HepG2 (cell line): ENCODE results near the gene TSC22D1. TPM values are rescaled to one million over a fixed set of nuclear protein-coding genes. Genes with fewer than 3 reads are reported as not detected.

Experiments used
- FOXA3 ChIP-seq: IDR thresholded peaks from 2 replicates; pipeline ENCODE4 v1.6.1; 2016; ENCODE audit warnings: missing genetic modification reagents, missing compliant biosample characterization
- GMEB1 ChIP-seq: sonication (generic); formaldehyde crosslinking; IDR thresholded peaks from 2 replicates; pipeline ENCODE4 v1.5.1; 2020; ENCODE audit warnings: missing genetic modification reagents, mild to moderate bottlenecking, borderline replicate concordance
- MIXL1 ChIP-seq: IDR thresholded peaks from 2 replicates; pipeline ENCODE4 v1.6.1; 2016
- MXD4 ChIP-seq: IDR thresholded peaks from 2 replicates; pipeline ENCODE4 v1.6.1; 2016; ENCODE audit warnings: mild to moderate bottlenecking, missing biosample characterization, missing genetic modification reagents
- PATZ1 ChIP-seq: sonication (generic); formaldehyde crosslinking; IDR thresholded peaks from 2 replicates; pipeline ENCODE4 v1.4.0; 2020; ENCODE audit warnings: missing genetic modification reagents
- RFX5 ChIP-seq: IDR thresholded peaks from 2 replicates; pipeline ENCODE4 v1.6.1; 2011; ENCODE audit warnings: low read depth, low read length, improper control_type of control experiment
- ZBTB10 ChIP-seq: sonication (generic); formaldehyde crosslinking; IDR thresholded peaks from 2 replicates; pipeline ENCODE4 v1.4.0; 2020; ENCODE audit warnings: missing genetic modification reagents, borderline replicate concordance
- ZBTB42 ChIP-seq: sonication (generic); formaldehyde crosslinking; IDR thresholded peaks from 2 replicates; pipeline ENCODE4 v1.5.0; 2020; ENCODE audit warnings: mild to moderate bottlenecking, missing genetic modification reagents
- ZBTB46 ChIP-seq: sonication (generic); formaldehyde crosslinking; IDR thresholded peaks from 2 replicates; pipeline ENCODE4 v1.4.0; 2020; ENCODE audit warnings: mild to moderate bottlenecking, missing genetic modification reagents, borderline replicate concordance
- ZNF224 ChIP-seq: sonication (generic); formaldehyde crosslinking; IDR thresholded peaks from 2 replicates; pipeline ENCODE4 v1.5.0; 2020; ENCODE audit warnings: mild to moderate bottlenecking, missing genetic modification reagents
- ZNF431 ChIP-seq: sonication (generic); formaldehyde crosslinking; IDR thresholded peaks from 2 replicates; pipeline ENCODE4 v1.9.0; 2022; ENCODE audit warnings: missing genetic modification reagents, low read depth, mild to moderate bottlenecking, borderline replicate concordance
- ZNF558 ChIP-seq: sonication (generic); formaldehyde crosslinking; IDR thresholded peaks from 2 replicates; pipeline ENCODE4 v1.9.0; 2022; ENCODE audit warnings: mild to moderate bottlenecking, missing genetic modification reagents, borderline replicate concordance
- ZNF564 ChIP-seq: sonication (generic); formaldehyde crosslinking; IDR thresholded peaks from 2 replicates; pipeline ENCODE4 v1.8.1; 2023; ENCODE audit warnings: mild to moderate bottlenecking, missing genetic modification reagents
- ZNF768 ChIP-seq: sonication (generic); formaldehyde crosslinking; IDR thresholded peaks from 2 replicates; pipeline ENCODE4 v1.4.0; 2020; ENCODE audit warnings: missing genetic modification reagents
- polyA plus RNA-seq, 8 experiments: library from polyadenylated mRNA; depleted of rRNA in 3 of 8; stranded (reverse) in 7 of 8; unstranded in 1 of 8; fragments of >200 nt; fragmentation: Illumina TruSeq in 4 of 8; extraction: Trizol in 4 of 8; gene quantifications; 2 replicates each; pipeline versions ENCODE4 v1.2.1 to v1.2.3, GENCODE V29; 2011 to 2016; ENCODE audit warnings: low read depth in 4 of 8, missing spikeins in 1 of 8, mixed read lengths in 1 of 8; ENCODE audit not compliant: insufficient read depth in 1 of 8
- total RNA-seq, 5 experiments: library from RNA; depleted of rRNA; stranded (reverse); fragments of >200 nt; fragmentation: Illumina TruSeq; extraction: Trizol; gene quantifications; 2 replicates each; pipeline ENCODE4 v1.2.3, GENCODE V29; 2016; ENCODE audit warnings: low read depth in 1 of 5
- TF ChIP-seq, protein P1 (sequence below): sonication (generic); formaldehyde crosslinking; IDR thresholded peaks from 2 replicates; pipeline ENCODE4 v1.5.1; 2020; ENCODE audit warnings: mild to moderate bottlenecking, missing genetic modification reagents, moderate library complexity
- TF ChIP-seq, protein P2 (sequence below): IDR thresholded peaks from 2 replicates; pipeline ENCODE4 v1.6.1; 2016

The TSC22D1 gene
- total and polyA plus RNA-seq, 2 of the 13 experiments (the other 11 are each of a cell fraction or from before 2014, with no cell fraction given), result 18.4 to 35.7 TPM

GRCh38 chr13:44578067-44578400 is 1.9 kb upstream of the TSC22D1 start (continued):
- TF ChIP-seq, protein P1, sequence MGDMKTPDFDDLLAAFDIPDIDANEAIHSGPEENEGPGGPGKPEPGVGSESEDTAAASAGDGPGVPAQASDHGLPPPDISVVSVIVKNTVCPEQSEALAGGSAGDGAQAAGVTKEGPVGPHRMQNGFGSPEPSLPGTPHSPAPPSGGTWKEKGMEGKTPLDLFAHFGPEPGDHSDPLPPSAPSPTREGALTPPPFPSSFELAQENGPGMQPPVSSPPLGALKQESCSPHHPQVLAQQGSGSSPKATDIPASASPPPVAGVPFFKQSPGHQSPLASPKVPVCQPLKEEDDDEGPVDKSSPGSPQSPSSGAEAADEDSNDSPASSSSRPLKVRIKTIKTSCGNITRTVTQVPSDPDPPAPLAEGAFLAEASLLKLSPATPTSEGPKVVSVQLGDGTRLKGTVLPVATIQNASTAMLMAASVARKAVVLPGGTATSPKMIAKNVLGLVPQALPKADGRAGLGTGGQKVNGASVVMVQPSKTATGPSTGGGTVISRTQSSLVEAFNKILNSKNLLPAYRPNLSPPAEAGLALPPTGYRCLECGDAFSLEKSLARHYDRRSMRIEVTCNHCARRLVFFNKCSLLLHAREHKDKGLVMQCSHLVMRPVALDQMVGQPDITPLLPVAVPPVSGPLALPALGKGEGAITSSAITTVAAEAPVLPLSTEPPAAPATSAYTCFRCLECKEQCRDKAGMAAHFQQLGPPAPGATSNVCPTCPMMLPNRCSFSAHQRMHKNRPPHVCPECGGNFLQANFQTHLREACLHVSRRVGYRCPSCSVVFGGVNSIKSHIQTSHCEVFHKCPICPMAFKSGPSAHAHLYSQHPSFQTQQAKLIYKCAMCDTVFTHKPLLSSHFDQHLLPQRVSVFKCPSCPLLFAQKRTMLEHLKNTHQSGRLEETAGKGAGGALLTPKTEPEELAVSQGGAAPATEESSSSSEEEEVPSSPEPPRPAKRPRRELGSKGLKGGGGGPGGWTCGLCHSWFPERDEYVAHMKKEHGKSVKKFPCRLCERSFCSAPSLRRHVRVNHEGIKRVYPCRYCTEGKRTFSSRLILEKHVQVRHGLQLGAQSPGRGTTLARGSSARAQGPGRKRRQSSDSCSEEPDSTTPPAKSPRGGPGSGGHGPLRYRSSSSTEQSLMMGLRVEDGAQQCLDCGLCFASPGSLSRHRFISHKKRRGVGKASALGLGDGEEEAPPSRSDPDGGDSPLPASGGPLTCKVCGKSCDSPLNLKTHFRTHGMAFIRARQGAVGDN, result peak; percentile 1; the same call in 1 of the 2 replicates
- TF ChIP-seq FOXA3 (CRISPR knock-in tag), result no peak
- TF ChIP-seq ZNF768 (CRISPR knock-in tag), result no peak
- TF ChIP-seq ZBTB42 (CRISPR knock-in tag), result peak; percentile 75; the same call in 1 of the 2 replicates
- TF ChIP-seq MXD4 (CRISPR knock-in tag), result no peak; the same call in 1 of the 2 replicates
- no peak for TF ChIP-seq GMEB1 (CRISPR knock-in tag)
- TF ChIP-seq MIXL1, result no peak
- no peak for TF ChIP-seq RFX5
- no peak for TF ChIP-seq ZNF564 (CRISPR knock-in tag)
- no peak for TF ChIP-seq ZBTB46 (CRISPR knock-in tag)
- TF ChIP-seq, protein P2, sequence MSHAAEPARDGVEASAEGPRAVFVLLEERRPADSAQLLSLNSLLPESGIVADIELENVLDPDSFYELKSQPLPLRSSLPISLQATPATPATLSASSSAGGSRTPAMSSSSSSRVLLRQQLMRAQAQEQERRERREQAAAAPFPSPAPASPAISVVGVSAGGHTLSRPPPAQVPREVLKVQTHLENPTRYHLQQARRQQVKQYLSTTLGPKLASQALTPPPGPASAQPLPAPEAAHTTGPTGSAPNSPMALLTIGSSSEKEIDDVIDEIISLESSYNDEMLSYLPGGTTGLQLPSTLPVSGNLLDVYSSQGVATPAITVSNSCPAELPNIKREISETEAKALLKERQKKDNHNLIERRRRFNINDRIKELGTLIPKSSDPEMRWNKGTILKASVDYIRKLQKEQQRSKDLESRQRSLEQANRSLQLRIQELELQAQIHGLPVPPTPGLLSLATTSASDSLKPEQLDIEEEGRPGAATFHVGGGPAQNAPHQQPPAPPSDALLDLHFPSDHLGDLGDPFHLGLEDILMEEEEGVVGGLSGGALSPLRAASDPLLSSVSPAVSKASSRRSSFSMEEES (CRISPR knock-in tag), result 0 out of 2 replicates have a peak, but pooled peaks have one; percentile 24
- no peak for TF ChIP-seq ZBTB10
- TF ChIP-seq ZNF224, result 0 out of 2 replicates have a peak, but pooled peaks have one; percentile 21
- TF ChIP-seq ZNF431 (CRISPR knock-in tag), result no peak
- TF ChIP-seq PATZ1 (CRISPR knock-in tag), result no peak
- no peak for TF ChIP-seq ZNF558
